Smooth muscle cell (in vitro differentiated cells): ENCODE data around the gene PARVA. TPM values are rescaled to one million over a fixed set of nuclear protein-coding genes. Genes with fewer than 3 reads are reported as not detected.

Experiments
- DNase-seq: peaks from one replicate; lab custom pipeline; 2025; ENCODE audit not compliant: unreplicated experiment; lab: John Stamatoyannopoulos, UW
- H2AFZ ChIP-seq: fragments of 200-600 bp; sonication (generic); 2 replicates; pipeline ENCODE4 v1.6.0; 2016; ENCODE audit warnings: antibody characterized with exemption, low read depth, mild to moderate bottlenecking
- H3F3A ChIP-seq: fragments of 200-600 bp; sonication (generic); 2 replicates; pipeline ENCODE4 v1.6.0; 2017; ENCODE audit warnings: antibody characterized with exemption, low read depth
- H3K27ac ChIP-seq: fragments of 200-600 bp; sonication (generic); 2 replicates; pipeline ENCODE4 v1.5.1; 2016; ENCODE audit warnings: low read depth, mild to moderate bottlenecking
- H3K27me3 ChIP-seq: fragments of 200-600 bp; sonication (generic); 2 replicates; pipeline ENCODE4 v1.6.1; 2016; ENCODE audit warnings: low read depth, mild to moderate bottlenecking
- H3K36me3 ChIP-seq: fragments of 200-600 bp; sonication (generic); 2 replicates; pipeline ENCODE4 v1.5.1; 2016; ENCODE audit warnings: low read depth
- H3K4me1 ChIP-seq: fragments of 200-600 bp; sonication (generic); 2 replicates; pipeline ENCODE4 v1.5.1; 2016; ENCODE audit warnings: low read depth
- H3K4me2 ChIP-seq: fragments of 200-600 bp; sonication (generic); 2 replicates; pipeline ENCODE4 v1.6.0; 2016; ENCODE audit warnings: mild to moderate bottlenecking
- H3K4me3 ChIP-seq: fragments of 200-600 bp; sonication (generic); 2 replicates; pipeline ENCODE4 v1.5.1; 2016; ENCODE audit warnings: mild to moderate bottlenecking
- H3K79me2 ChIP-seq: fragments of 200-600 bp; sonication (generic); 2 replicates; pipeline ENCODE4 v1.6.0; 2016; ENCODE audit warnings: low read depth, mild to moderate bottlenecking
- H3K9ac ChIP-seq: fragments of 200-600 bp; sonication (generic); 2 replicates; pipeline ENCODE4 v1.6.0; 2016; ENCODE audit warnings: low read depth
- H3K9me3 ChIP-seq: fragments of 200-600 bp; sonication (generic); replicated peaks from 2 replicates; pipeline ENCODE4 v1.5.1; 2016; ENCODE audit warnings: low read depth
- H4K20me1 ChIP-seq: fragments of 200-600 bp; sonication (generic); 2 replicates; pipeline ENCODE4 v1.6.0; 2016; ENCODE audit warnings: low read depth
- WGBS: methylation state at CpG from one replicate; pipeline ENCODE4 v1.1.7; 2016; ENCODE audit warnings: low lambda C conversion rate; 5-methylcytosine and 5-hydroxymethylcytosine counted together
- polyA plus RNA-seq: library from polyadenylated mRNA; unstranded; fragments of >200 nt; fragmentation: Nextera tagmentation; extraction: Ambion mirVana; gene quantifications from 2 replicates; pipeline ENCODE4 v1.2.1, GENCODE V29; 2016
- total RNA-seq: library from RNA; depleted of rRNA; stranded (reverse); fragments of >200 nt; gene quantifications from 2 replicates; pipeline ENCODE4 v1.2.3, GENCODE V29; 2014
- TF ChIP-seq, protein P1 (sequence below): fragments of 200-600 bp; sonication (generic); IDR thresholded peaks from 2 replicates; pipeline ENCODE4 v1.5.1; 2017; ENCODE audit warnings: borderline replicate concordance, mild to moderate bottlenecking, antibody characterized with exemption; ENCODE audit not compliant: insufficient read depth, poor library complexity, severe bottlenecking

The PARVA gene
- total and polyA plus RNA-seq, 2 experiments from 2014 or later = 73.9 to 99.4 TPM

DNA sequence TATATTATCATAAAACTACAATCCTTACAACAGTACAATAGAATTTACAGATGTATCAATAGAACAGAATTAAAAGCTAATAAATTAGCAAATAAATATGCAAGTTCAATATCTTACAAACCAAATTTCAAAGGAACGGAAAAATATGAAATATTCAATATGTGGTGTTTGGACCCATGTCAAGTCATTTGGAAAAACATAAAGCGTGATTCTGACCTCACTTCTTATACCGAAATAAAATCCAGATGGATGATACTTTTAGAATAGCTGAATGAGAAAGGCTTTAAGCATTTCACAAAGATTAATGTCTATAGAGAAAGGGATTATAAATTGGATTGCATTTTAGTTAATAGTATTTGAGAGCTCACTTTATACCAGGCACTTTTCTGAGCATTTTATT lies 204.0 kb downstream of the PARVA start:
- peak overlapping the region; percentile 7 for H3K4me2 ChIP-seq
- DNase-seq = no peak
- peak overlapping the region; percentile 97 for H3K27ac ChIP-seq
- no peaks in the 10 kb centered on the region for H4K20me1 ChIP-seq
- WGBS = 97% methylated on average over 3 of the region's 3 CpGs
- H3K4me3 ChIP-seq = no peak overlapping the region
- H3K27me3 ChIP-seq = no peaks in the 10 kb centered on the region
- H3K36me3 ChIP-seq = no peaks in the 10 kb centered on the region
- H3K9ac ChIP-seq = no peak overlapping the region
- no peaks in the 10 kb centered on the region for H3K4me1 ChIP-seq
- no peaks in the 10 kb centered on the region for H3K9me3 ChIP-seq
- H3F3A ChIP-seq = peaks cover 12% of the 10 kb centered on the region
- H2AFZ ChIP-seq = no peak overlapping the region
- no peaks in the 10 kb centered on the region for H3K79me2 ChIP-seq
- TF ChIP-seq, protein P1, sequence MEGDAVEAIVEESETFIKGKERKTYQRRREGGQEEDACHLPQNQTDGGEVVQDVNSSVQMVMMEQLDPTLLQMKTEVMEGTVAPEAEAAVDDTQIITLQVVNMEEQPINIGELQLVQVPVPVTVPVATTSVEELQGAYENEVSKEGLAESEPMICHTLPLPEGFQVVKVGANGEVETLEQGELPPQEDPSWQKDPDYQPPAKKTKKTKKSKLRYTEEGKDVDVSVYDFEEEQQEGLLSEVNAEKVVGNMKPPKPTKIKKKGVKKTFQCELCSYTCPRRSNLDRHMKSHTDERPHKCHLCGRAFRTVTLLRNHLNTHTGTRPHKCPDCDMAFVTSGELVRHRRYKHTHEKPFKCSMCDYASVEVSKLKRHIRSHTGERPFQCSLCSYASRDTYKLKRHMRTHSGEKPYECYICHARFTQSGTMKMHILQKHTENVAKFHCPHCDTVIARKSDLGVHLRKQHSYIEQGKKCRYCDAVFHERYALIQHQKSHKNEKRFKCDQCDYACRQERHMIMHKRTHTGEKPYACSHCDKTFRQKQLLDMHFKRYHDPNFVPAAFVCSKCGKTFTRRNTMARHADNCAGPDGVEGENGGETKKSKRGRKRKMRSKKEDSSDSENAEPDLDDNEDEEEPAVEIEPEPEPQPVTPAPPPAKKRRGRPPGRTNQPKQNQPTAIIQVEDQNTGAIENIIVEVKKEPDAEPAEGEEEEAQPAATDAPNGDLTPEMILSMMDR = no peak

DNA sequence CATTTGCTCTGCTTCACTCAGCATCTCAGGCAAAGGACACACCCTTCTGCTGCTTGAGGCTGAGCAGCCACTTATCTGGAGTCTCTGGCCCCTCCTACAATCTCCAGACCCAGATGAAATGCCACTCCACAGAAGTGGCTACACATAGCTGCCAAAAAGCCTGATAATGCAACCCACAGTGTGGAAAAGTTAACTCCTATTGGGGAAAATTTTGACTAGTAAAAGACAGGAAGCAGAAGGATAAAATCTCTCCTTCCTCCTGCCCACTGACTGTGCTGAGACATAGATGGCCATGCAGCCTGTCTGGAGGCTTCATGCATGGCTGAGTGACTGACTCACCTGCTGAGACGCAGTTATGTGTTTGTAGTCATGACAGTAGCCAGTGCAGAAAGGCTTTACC lies 204.6 kb downstream of the PARVA start:
- DNase-seq = no peak
- TF ChIP-seq, protein P1 = no peak

More for the DNA sequence above, 204.6 kb downstream of the PARVA start:
- Histone ChIP-seq H3K27me3 (no peaks in the 10 kb centered on the region), H3K9ac (peak overlapping the region; percentile 75), H3K4me1 (peaks cover under 1% of the 10 kb centered on the region), H3K4me3 (no peak overlapping the region), H3K9me3 (no peaks in the 10 kb centered on the region), H3K4me2 (peak overlapping the region; percentile 7), H4K20me1 (no peaks in the 10 kb centered on the region), H3K79me2 (no peaks in the 10 kb centered on the region), H2AFZ (no peak overlapping the region), H3K27ac (peak overlapping the region; percentile 97), H3K36me3 (no peaks in the 10 kb centered on the region), H3F3A (peaks cover 12% of the 10 kb centered on the region)
- WGBS = 0% methylated on average over 1 of the region's 1 CpG
